GM20000 (cell line): ENCODE data around the gene GOLPH3.
A peak's percentile ranks its signal among the peaks of the same experiment; 100 is the strongest.
"Not testable (repeated sequence)": the region's sequence is repeated elsewhere in the genome, so short reads cannot be mapped to it uniquely, and the experiment has no call there.

Experiments
- DNase-seq: peaks from one replicate; pipeline ENCODE4 v3.0.0; 2012; ENCODE audit warnings: low spot score
- CTCF ChIP-seq: IDR thresholded peaks from 2 replicates; pipeline ENCODE4 v1.5.1; 2012; ENCODE audit warnings: mild to moderate bottlenecking, control low read depth; ENCODE audit errors: extremely low read depth, missing control alignments

Gene GOLPH3

GRCh38 chr5:32174011-32174870 is at the start of gene GOLPH3:
Gene GOLPH3 (minus strand): TSS chr5:32174319. CDS start chr5:32174034, 285 bp downstream.
- peak; percentile 96 for DNase-seq
- no peak for TF ChIP-seq CTCF

- no peak for TF ChIP-seq CTCF
- no peak for DNase-seq
Measured at GRCh38 chr5:32222723-32223470, 48.8 kb upstream of the GOLPH3 start.

DNA sequence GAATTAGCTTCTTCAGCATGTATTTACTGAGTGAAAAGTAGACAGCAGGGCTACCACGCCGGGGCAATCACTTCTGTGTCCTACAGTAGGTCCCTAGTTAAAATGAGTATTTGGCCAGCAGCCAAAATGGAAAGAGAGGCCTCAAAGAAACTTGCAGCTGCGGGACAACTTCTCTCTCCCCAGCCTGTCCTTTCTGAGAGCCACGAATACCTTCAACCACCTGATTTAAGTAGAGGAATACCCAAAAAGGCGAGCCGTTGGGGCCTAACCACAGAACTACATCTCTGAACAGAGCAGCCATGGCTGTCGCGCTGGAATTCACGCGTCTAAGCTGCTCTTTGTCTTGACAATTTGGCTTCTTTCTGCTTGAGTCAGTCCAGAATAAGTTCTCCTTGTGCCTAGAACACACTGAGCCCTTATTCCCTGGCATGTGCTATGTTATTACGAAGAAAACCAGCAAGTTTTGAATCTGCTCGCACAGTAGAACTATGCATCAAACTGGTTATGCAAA is 43.8 kb upstream of the GOLPH3 start:
- no peak for DNase-seq
- no peak for TF ChIP-seq CTCF

GRCh38 chr5:32214344-32214743 is 40.2 kb upstream of the GOLPH3 start:
- not testable (repeated sequence) for DNase-seq

DNA sequence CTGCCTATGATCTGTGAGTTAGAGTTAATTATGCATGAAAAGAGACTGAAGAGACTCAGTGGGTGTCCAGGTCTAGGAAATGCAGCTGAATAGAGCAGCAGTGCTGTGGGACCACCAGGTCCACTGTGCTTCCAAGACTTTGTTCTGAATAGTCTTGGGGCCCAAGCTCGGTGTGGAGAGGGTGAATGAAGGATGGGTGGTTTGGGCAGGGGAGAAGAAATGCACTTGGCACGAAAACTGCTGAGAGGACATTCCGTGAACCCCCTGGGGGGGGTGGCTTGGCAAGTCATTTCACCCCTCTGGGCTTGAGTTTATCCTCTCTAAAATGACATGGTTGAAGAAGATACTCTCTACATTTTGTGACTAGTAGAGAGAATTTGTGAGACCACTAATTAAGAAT is 36.0 kb upstream of the GOLPH3 start:
- no peak for DNase-seq
- TF ChIP-seq CTCF, result no peak

DNA sequence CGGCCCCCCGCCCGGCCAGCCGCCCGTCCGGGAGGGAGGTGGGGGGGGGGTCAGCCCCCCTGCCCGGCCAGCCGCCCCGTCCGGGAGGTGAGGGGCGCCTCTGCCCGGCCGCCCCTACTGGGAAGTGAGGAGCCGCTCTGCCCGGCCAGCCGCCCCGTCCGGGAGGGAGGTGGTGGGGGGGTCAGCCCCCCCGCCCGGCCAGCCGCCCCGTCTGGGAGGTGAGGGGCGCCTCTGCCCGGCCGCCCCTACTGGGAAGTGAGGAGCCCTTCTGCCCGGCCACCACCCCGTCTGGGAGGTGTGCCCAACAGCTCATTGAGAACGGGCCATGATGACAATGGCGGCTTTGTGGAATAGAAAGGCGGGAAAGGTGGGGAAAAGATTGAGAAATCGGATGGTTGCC is 34.7 kb upstream of the GOLPH3 start:
- not testable (repeated sequence) for DNase-seq

- no peak for DNase-seq
- TF ChIP-seq CTCF, result no peak
Measured at GRCh38 chr5:32207355-32207634, 33.2 kb upstream of the GOLPH3 start.

DNA sequence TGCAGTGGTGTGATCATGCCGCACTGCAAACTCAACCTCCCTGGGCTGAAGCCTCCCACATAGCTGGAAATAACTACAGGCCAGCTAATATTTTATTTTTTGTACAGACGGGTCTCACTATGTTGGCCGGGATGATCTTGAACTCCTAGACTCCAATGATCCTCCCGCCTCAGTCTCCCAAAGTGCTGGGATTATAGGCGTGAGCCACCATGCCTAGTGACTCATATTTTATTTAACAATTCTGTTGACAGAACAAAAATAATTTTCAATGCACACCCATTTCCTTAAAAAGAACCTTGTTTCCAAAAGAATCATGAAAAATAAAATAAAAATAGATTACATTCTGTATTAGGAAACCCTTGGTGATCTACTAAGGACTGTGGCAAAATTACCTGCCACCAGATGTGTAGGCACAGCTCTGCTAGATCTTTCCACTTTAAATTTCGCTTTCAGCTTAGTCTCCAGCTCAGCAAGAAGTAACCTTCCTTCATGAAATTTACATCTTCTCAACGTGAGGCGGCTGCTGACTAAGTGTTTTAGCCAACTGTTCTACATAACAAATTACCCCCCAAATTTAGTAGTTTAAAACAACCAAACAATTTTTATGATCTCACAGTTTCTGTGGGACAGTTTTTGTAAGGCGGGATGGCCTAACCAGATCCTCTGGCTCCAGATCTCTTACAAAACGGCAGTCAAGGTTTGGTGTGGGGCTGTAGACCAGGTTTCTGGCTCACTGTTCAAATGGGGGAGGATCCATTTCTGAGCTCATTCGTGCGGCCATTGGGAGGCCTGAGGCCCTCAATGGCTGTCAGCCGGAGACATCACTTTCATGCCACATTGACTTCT is 32.6 kb upstream of the GOLPH3 start:
- peak; percentile 56 for DNase-seq
- TF ChIP-seq CTCF, result no peak
